HEK293T (cell line): Measurements from ENCODE around the gene BUD13.

Experiments used
- FOXA1 ChIP-seq: fragments of 450-650 bp; IDR thresholded peaks from 2 replicates; pipeline ENCODE4 v1.6.1; 2016; ENCODE audit warnings: mild to moderate bottlenecking
- FOXM1 ChIP-seq: fragments of 450-650 bp; IDR thresholded peaks from 2 replicates; pipeline ENCODE4 v1.6.1; 2017; ENCODE audit warnings: mild to moderate bottlenecking, borderline replicate concordance
- HDGF ChIP-seq: fragments of 450-650 bp; IDR thresholded peaks from 2 replicates; pipeline ENCODE4 v1.6.1; 2017; ENCODE audit warnings: antibody characterized with exemption, borderline replicate concordance
- SP1 ChIP-seq: fragments of 450-650 bp; IDR thresholded peaks from 2 replicates; pipeline ENCODE4 v1.6.1; 2017
- SUZ12 ChIP-seq: fragments of 450-650 bp; IDR thresholded peaks from 2 replicates; pipeline ENCODE4 v1.6.1; 2016; ENCODE audit warnings: mild to moderate bottlenecking
- TARDBP ChIP-seq: fragments of 450-650 bp; IDR thresholded peaks from 2 replicates; pipeline ENCODE4 v1.6.1; 2016

- TF ChIP-seq FOXA1 (no peak), TARDBP (no peak), HDGF (no peak), SUZ12 (no peak), FOXM1 (no peak), SP1 (no peak)
Measured at GRCh38 chr11:116729501-116730240, 43.1 kb downstream of the BUD13 start.
